ENCODE measurements around the gene CD44.
A peak's percentile ranks its signal among the peaks of the same experiment; 100 is the strongest.

Gene CD44

GRCh38 chr11:35237860-35238715 lies 99.1 kb downstream of the CD44 start:
- DNase-seq (ENCODE audit: low read depth), result peak; percentile 32

GRCh38 chr11:35238882-35239281 lies 99.9 kb downstream of the CD44 start:
- no peak for DNase-seq (ENCODE audit: low read depth)

- DNase-seq (ENCODE audit: low read depth), result no peak
Measured at GRCh38 chr11:35239471-35240075, 100.6 kb downstream of the CD44 start.

- DNase-seq (ENCODE audit: low read depth), result no peak
Measured at GRCh38 chr11:35241083-35241482, 102.1 kb downstream of the CD44 start.

GRCh38 chr11:35241531-35241930 lies 102.6 kb downstream of the CD44 start:
- no peak for DNase-seq (ENCODE audit: low read depth)

DNA sequence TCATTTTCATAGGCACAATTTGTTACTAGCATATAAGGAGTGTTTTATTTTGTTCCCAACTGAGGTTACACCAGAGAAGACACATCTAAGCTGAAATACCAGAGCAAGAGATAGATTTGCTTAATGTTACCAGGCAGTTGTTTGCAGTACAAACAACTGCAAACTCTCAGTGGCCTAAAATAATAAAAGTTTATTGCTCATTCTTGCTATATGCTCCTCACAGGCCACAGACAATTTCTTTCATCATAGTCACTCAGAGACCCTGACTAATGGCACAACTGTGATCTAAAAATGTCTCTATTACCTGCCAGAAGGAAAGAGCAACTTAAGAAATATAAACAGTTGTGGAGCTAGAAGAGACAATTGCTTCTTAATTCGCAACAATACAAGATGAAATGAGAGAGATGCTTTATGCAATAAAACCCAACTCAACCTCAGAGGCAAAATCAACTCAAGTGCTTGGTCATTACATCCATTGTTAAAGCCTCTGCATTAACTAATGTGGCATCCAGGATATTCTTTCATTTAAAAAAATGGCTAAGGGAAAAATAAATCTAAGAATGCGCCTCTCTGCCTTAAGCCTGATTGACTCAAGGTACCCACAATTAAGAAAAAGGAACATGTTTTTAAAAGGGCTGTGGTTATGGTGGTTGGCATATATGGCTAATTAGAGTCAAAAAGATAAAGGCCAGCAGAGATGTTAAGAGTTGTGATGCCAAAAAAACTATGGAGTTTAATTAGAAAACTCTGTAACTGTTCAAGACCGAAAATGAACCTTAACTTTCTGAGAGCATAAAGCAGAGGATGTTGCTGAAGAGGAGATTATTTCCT lies 103.7 kb downstream of the CD44 start:
- no peak for DNase-seq (ENCODE audit: low read depth)

GRCh38 chr11:35243774-35244173 lies 104.8 kb downstream of the CD44 start:
- DNase-seq (ENCODE audit: low read depth), result no peak

GRCh38 chr11:35245056-35245455 lies 106.1 kb downstream of the CD44 start:
- no peak for DNase-seq (ENCODE audit: low read depth)

- no peak for DNase-seq (ENCODE audit: low read depth)
Measured at GRCh38 chr11:35245786-35246185, 106.8 kb downstream of the CD44 start.

GRCh38 chr11:35246745-35247144 lies 107.8 kb downstream of the CD44 start:
- DNase-seq (ENCODE audit: low read depth), result no peak

DNA sequence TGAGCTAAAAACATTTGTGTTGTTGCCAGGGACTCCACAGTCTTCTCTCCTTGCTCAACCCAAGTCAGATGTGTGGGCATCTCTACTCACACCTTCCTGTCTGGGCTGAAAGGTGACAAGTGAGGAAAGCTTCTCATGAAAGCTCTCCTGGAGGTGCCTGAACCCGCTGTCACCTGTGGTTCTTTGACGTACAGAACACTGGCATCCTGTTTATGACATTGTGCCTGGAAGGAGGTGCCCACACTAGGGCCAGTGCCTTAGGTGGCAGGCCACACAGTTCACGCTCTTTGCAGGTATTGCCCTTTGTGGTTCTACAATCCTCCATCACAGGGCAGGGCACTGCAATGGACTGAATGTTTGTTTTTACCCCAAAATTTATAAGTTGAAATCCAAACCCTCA lies 108.5 kb downstream of the CD44 start:
- DNase-seq (ENCODE audit: low read depth), result peak; percentile 35

DNA sequence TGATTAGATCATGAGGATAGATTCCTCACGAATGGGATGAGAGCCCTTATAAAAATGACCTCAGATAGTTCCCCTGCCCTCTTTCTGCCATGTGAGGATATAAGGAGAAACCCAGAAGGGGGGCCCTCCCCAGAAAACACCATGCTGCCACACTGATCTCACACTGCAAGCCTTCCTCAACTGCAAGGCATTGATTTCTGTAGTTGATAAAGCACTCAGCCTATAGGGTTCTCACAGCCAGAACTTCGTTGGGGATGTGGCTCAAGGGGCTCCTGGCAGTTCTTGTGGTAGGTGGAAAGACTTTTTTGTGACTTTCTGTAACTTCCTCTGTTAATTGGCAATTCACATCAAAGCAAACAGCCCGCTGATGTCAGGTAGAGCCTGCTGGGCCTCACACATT lies 108.9 kb downstream of the CD44 start:
- DNase-seq (ENCODE audit: low read depth), result no peak

DNA sequence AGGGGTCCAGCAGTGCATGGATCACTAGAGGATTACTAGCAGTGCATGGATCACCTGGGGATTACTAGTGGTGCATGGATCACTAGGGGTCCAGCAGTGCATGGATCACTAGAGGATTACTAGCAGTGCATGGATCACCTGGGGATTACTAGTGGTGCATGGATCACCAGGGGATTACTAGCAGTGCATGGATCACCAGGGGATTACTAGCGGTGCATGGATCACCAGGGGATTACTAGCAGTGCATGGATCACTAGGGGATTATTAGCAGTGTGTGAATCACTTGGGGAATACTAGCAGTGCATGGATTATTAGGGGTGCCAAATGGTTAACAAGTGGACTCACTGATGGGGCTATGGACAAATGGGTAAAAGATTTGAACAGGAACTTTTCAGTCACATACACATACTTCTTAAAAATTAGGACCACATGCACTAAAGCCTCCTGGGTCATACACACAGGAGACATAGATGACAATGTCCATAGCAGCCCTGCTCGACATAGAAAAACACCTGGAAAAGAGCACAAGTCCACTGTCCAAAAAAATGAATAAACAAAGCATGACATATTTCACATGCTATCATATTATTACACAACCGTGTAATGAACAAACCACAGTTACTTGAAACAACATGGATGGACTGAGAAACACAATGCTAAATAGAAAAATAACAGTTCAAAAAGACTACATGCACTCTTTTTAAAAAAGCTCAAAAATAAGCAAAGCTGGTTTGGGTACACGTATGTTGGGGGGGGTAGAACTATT lies 109.8 kb downstream of the CD44 start:
- no peak for DNase-seq (ENCODE audit: low read depth)

DNA sequence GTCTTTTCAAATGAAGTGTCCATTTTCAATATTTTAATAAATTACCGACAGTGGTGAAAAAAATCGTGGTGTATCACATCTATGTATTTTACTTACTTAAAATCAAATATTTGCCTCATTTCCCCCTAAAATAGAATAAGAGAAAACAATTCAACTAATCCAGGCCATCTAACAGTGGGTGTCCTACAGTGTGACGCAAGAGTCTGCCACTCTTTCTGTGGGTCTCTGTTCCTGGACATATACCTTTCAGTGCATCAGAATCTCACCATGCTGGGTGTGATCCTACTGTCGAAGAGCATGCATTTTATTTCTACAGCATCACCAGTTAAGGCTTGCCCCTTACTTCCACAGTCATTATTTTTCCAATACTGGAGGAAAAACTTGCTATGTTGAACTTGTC lies 111.2 kb downstream of the CD44 start:
- DNase-seq (ENCODE audit: low read depth), result no peak

DNA sequence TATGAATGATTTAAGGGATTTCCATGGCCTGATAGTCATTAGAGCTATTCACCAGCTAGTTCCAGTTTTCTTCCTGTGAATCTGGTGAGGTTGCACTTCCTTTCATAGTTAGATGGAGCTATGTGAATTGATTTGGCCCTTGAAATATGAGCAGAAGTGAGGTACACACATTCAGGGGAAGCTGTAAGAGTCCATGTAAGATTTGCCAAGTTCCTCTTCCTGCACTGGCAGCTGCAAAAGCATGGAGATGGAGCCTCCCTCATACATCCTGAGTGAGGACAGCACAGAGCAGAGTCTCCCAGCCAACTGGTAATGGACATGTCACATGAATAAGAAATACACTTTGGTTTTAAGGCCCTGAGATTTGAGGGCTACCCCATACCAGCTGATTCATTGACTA lies 111.7 kb downstream of the CD44 start:
- DNase-seq (ENCODE audit: low read depth), result no peak

DNA sequence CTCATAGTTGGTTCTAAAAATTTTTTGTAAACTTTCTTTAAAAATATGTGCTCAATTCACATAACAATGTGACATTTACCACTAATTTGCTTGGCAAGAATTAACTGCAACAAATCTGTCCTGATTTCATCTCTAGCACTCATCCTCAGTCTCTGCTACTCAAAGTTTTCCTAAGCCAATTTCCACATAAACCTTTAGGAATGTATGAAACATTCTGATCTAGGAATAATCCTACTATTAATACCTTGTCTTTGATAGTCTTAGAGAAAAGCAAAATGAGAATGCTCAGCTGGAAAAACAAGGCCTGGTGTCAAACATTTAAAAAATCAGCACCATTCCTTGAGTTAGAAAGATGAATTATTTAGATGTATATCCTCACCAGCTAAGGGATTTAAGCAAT lies 114.3 kb downstream of the CD44 start:
- no peak for DNase-seq (ENCODE audit: low read depth)

- DNase-seq (ENCODE audit: low read depth), result no peak
Measured at GRCh38 chr11:35255514-35255913, 116.5 kb downstream of the CD44 start.

GRCh38 chr11:35256296-35256695 lies 117.3 kb downstream of the CD44 start:
- no peak for DNase-seq (ENCODE audit: low read depth)

DNA sequence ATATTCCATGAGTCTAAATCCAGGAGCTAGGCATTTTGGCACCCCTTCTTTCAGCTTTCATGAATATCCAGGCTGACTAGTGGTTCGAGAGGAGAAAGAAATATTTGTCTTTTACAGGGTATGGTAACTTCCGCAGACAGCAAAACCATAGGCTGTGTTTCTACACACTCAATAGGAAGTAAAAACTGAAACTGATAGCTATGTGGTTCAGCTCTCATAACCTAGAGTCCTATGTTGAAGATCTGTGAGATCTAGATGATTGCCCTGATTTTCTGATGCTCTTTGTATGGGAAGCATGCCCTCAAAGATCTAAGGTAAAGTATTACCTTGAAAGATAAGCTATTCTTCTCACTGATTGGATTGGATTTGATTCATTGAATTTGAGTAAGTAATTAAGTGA lies 118.3 kb downstream of the CD44 start:
- no peak for DNase-seq (ENCODE audit: low read depth)

GRCh38 chr11:35259529-35259928 lies 120.6 kb downstream of the CD44 start:
- no peak for DNase-seq (ENCODE audit: low read depth)

GRCh38 chr11:35260342-35260985 lies 121.5 kb downstream of the CD44 start:
- DNase-seq (ENCODE audit: low read depth), result no peak

- DNase-seq (ENCODE audit: low read depth), result no peak
Measured at GRCh38 chr11:35261197-35261596, 122.2 kb downstream of the CD44 start.

All from stimulated activated CD4-positive, alpha-beta T cell treated with anti-CD3 and anti-CD28 coated beads, Interleukin-2, amount 100 ng/mL, for 4 hours (primary cell).